Vagina (tissue), 2 donors: ENCODE data around the gene KIAA1671.

Experiments used
- POLR2AphosphoS5 ChIP-seq, 2 donors: sonication (generic); formaldehyde crosslinking; IDR thresholded peaks; one replicate each; pipeline ENCODE4 v1.9.0; 2017; ENCODE audit warnings: antibody characterized with exemption in 2 of 2, mild to moderate bottlenecking in 2 of 2, low read depth in 1 of 2; ENCODE audit not compliant: insufficient read depth in 1 of 2
- TF ChIP-seq, protein P1 (sequence below), 3 experiments: fragments of 450-650 bp in 2 of 3; fragments of 200-600 bp in 1 of 3; sonication (generic) in 1 of 3; IDR thresholded peaks; one replicate each; pipeline ENCODE4 v1.5.1; 2017 to 2019; ENCODE audit warnings: antibody characterized with exemption in 3 of 3, mild to moderate bottlenecking in 2 of 3, moderate library complexity in 2 of 3

GRCh38 chr22:25160120-25160996 is 207.8 kb downstream of the KIAA1671 start:
- TF ChIP-seq, protein P1, sequence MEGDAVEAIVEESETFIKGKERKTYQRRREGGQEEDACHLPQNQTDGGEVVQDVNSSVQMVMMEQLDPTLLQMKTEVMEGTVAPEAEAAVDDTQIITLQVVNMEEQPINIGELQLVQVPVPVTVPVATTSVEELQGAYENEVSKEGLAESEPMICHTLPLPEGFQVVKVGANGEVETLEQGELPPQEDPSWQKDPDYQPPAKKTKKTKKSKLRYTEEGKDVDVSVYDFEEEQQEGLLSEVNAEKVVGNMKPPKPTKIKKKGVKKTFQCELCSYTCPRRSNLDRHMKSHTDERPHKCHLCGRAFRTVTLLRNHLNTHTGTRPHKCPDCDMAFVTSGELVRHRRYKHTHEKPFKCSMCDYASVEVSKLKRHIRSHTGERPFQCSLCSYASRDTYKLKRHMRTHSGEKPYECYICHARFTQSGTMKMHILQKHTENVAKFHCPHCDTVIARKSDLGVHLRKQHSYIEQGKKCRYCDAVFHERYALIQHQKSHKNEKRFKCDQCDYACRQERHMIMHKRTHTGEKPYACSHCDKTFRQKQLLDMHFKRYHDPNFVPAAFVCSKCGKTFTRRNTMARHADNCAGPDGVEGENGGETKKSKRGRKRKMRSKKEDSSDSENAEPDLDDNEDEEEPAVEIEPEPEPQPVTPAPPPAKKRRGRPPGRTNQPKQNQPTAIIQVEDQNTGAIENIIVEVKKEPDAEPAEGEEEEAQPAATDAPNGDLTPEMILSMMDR (IDR thresholded peaks at IDR 0.05): no peak
- no peak for TF ChIP-seq POLR2AphosphoS5 (IDR thresholded peaks at IDR 0.05; ENCODE audit: insufficient read depth in 1 of 2, low read depth in 1 of 2)
